K562 (cell line): ENCODE data around the gene TNNT1. TPM values are rescaled to one million over a fixed set of nuclear protein-coding genes. Genes with fewer than 3 reads are reported as not detected.

Experiments
- BHLHE40 ChIP-seq: IDR thresholded peaks from 2 replicates; pipeline ENCODE4 v1.6.1; 2011; ENCODE audit warnings: low read length, improper control_type of control experiment
- CBX8 ChIP-seq: fragments of 200-600 bp; sonication (generic); IDR thresholded peaks from 2 replicates; pipeline ENCODE4 v1.6.1; 2012; ENCODE audit warnings: borderline replicate concordance, mixed run types, low read depth, mild to moderate bottlenecking, moderate library complexity, mixed read lengths, low read length, control low read depth, inconsistent platforms; ENCODE audit not compliant: poor library complexity, severe bottlenecking; ENCODE audit errors: extremely low read depth
- E2F6 ChIP-seq, 2 experiments: IDR thresholded peaks; 2 replicates each; pipeline ENCODE4 v1.6.1; 2011; ENCODE audit warnings: borderline replicate concordance in 1 of 2, control low read depth in 1 of 2, low read depth in 1 of 2, low read length in 1 of 2, mild to moderate bottlenecking in 1 of 2, mixed read lengths in 1 of 2, moderate library complexity in 1 of 2; ENCODE audit not compliant: insufficient read depth in 1 of 2, insufficient read length in 1 of 2, poor library complexity in 1 of 2, severe bottlenecking in 1 of 2; ENCODE audit errors: extremely low read depth in 1 of 2
- ELF1 ChIP-seq: fragments of 200-800 bp; sonication (Bioruptor generic); IDR thresholded peaks from 2 replicates; pipeline ENCODE4 v1.6.1; 2016; ENCODE audit warnings: missing genetic modification characterization, missing compliant biosample characterization
- EP300 ChIP-seq: IDR thresholded peaks from 2 replicates; pipeline ENCODE4 v1.6.1; 2012; ENCODE audit warnings: low read length, improper control_type of control experiment
- HDAC6 ChIP-seq: IDR thresholded peaks from 2 replicates; pipeline ENCODE4 v1.6.1; 2012; ENCODE audit warnings: low read depth, mild to moderate bottlenecking, control low read depth, inconsistent platforms, low read length, moderate library complexity
- NONO ChIP-seq, 2 experiments: fragments of 200-400 bp in 1 of 2; fragments of 450-650 bp in 1 of 2; formaldehyde crosslinking in 1 of 2; IDR thresholded peaks; 2 replicates each; pipeline ENCODE4 v1.6.1; 2017; ENCODE audit warnings: low read depth in 2 of 2, mild to moderate bottlenecking in 2 of 2, moderate library complexity in 2 of 2, low read length in 1 of 2
- REST ChIP-seq, 2 experiments: fragments of 450-650 bp; formaldehyde crosslinking in 1 of 2; IDR thresholded peaks; 2 replicates each; pipeline versions ENCODE4 v1.4.0 to v1.6.1; 2014 to 2020; ENCODE audit warnings: mild to moderate bottlenecking in 2 of 2, borderline replicate concordance in 1 of 2, low read depth in 1 of 2
- SIN3A ChIP-seq, 2 experiments: fragments of 150-350 bp in 1 of 2; IDR thresholded peaks; 2 replicates each; pipeline ENCODE4 v1.6.1; 2011 to 2016; ENCODE audit warnings: borderline replicate concordance in 2 of 2, low read depth in 2 of 2, low read length in 2 of 2, mild to moderate bottlenecking in 2 of 2, moderate library complexity in 2 of 2; ENCODE audit not compliant: control insufficient read depth in 1 of 2
- SMARCA4 ChIP-seq: fragments of 450-650 bp; IDR thresholded peaks from 2 replicates; pipeline ENCODE4 v1.6.1; 2016
- SRSF1 ChIP-seq: fragments of 200-400 bp; formaldehyde crosslinking; IDR thresholded peaks from 2 replicates; pipeline ENCODE4 v1.6.1; 2017; ENCODE audit warnings: mild to moderate bottlenecking, low read depth, low read length, moderate library complexity
- TBL1XR1 ChIP-seq, 2 experiments: IDR thresholded peaks; 2 replicates each; pipeline ENCODE4 v1.6.1; 2012; ENCODE audit warnings: improper control_type of control experiment in 2 of 2, low read length in 2 of 2, mild to moderate bottlenecking in 1 of 2
- TFAM ChIP-seq: fragments of 250-450 bp; sonication (Bioruptor Pico); conservative IDR thresholded peaks from 2 replicates; pipeline ENCODE4 v1.5.0; 2021; ENCODE audit warnings: mild to moderate bottlenecking, moderate library complexity
- ZBTB7A ChIP-seq: IDR thresholded peaks from 2 replicates; pipeline ENCODE4 v1.6.1; 2011; ENCODE audit warnings: low read depth, mild to moderate bottlenecking, low read length, moderate library complexity, borderline replicate concordance; ENCODE audit not compliant: control insufficient read depth
- ZNF140 ChIP-seq: fragments of 250-450 bp; sonication (Bioruptor Pico); IDR thresholded peaks from 2 replicates; pipeline ENCODE4 v1.8.0; 2021; ENCODE audit warnings: moderate library complexity, mild to moderate bottlenecking, inconsistent platforms
- ZNF274 ChIP-seq: IDR thresholded peaks from 2 replicates; pipeline ENCODE4 v1.6.1; 2011; ENCODE audit warnings: low read depth, mild to moderate bottlenecking, low read length, moderate library complexity, borderline replicate concordance
- ZNF311 ChIP-seq: fragments of 250-450 bp; sonication (Bioruptor Pico); IDR thresholded peaks from 2 replicates; pipeline ENCODE4 v1.4.0; 2020; ENCODE audit warnings: mild to moderate bottlenecking, moderate library complexity
- polyA plus RNA-seq, 8 experiments: library from polyadenylated mRNA; depleted of rRNA in 4 of 8; stranded (reverse) in 5 of 8; unstranded in 3 of 8; fragments of >200 nt; fragmentation: Nextera tagmentation in 2 of 8; fragmentation: Illumina TruSeq in 1 of 8; extraction: Ambion mirVana in 2 of 8; extraction: Trizol in 1 of 8; gene quantifications; 2 replicates each; pipeline versions ENCODE4 v1.2.1 to v1.2.3, GENCODE V29; 2011 to 2014; ENCODE audit warnings: inconsistent platforms in 1 of 8, missing spikeins in 1 of 8
- total RNA-seq, 7 experiments: library from RNA; depleted of rRNA in 6 of 7; stranded (reverse); fragments of >200 nt in 6 of 7; fragmentation: Illumina TruSeq in 2 of 7; extraction: Trizol in 2 of 7; gene quantifications; 2 replicates each; pipeline versions ENCODE4 v1.2.1 to v1.2.3, GENCODE V29; 2011 to 2021; ENCODE audit warnings: low replicate concordance in 1 of 7

The TNNT1 gene
- total and polyA plus RNA-seq, 9 of the 15 experiments (the other 6 are each of a cell fraction or from before 2014, with no cell fraction given): 31.8 to 390 (median 227) TPM

GRCh38 chr19:55146078-55146704 lies 2.8 kb downstream of the TNNT1 start (continued):
- TF ChIP-seq ZNF311 (CRISPR knock-in tag) (no peak), BHLHE40 (peak; percentile 22; the same call in 1 of the 2 replicates), ZBTB7A (peak; percentile 96), ZNF140 (CRISPR knock-in tag) (no peak), TFAM (no peak), HDAC6 (no peak), TBL1XR1 (IDR thresholded peaks at IDR 0.05; ENCODE audit: low read length in 2 of 2) (peak; percentile 64 to 65; a peak in 3 of 4 replicates), CBX8 (no peak), NONO (IDR thresholded peaks at IDR 0.05; ENCODE audit: low read depth in 2 of 2, low read length in 1 of 2) (no peak), E2F6 (IDR thresholded peaks at IDR 0.05; ENCODE audit: borderline replicate concordance in 1 of 2, extremely low read depth in 1 of 2, insufficient read depth in 1 of 2, insufficient read length in 1 of 2, low read depth in 1 of 2, low read length in 1 of 2, poor library complexity in 1 of 2, severe bottlenecking in 1 of 2) (peak; percentile 67 to 90), SMARCA4 (peak; percentile 36; the same call in 1 of the 2 replicates), SRSF1 (no peak), EP300 (peak; percentile 57; the same call in 1 of the 2 replicates), ZNF274 (no peak), SIN3A (IDR thresholded peaks at IDR 0.05; ENCODE audit: borderline replicate concordance in 2 of 2, control insufficient read depth in 1 of 2, low read depth in 2 of 2, low read length in 2 of 2) (peak in 1 of 2 experiments; percentile 48; a peak in 1 of 4 replicates), ELF1 (no peak), REST (IDR thresholded peaks at IDR 0.05; ENCODE audit: borderline replicate concordance) (peak; percentile 25; the same call in 1 of the 2 replicates), REST (CRISPR knock-in tag; IDR thresholded peaks at IDR 0.05; ENCODE audit: low read depth) (no peak)
